B cell (primary cell): ENCODE measurements around the gene CBR4.

Experiments used
- CTCF ChIP-seq: fragments of 200-600 bp; IDR thresholded peaks from one replicate; pipeline ENCODE4 v1.8.0; 2022; ENCODE audit warnings: antibody characterized with exemption, mild to moderate bottlenecking
- EZH2 ChIP-seq: IDR thresholded peaks from 2 replicates; pipeline ENCODE4 v1.6.1; 2012; ENCODE audit warnings: borderline replicate concordance, low read depth, mild to moderate bottlenecking, moderate library complexity, low read length; ENCODE audit not compliant: insufficient read depth, poor library complexity, severe bottlenecking

GRCh38 chr4:169058312-169058711 is 48.3 kb upstream of the CBR4 start:
- TF ChIP-seq CTCF (no peak), EZH2 (no peak)
